K562 (cell line): ENCODE measurements around the gene SRMS. TPM values are rescaled to one million over a fixed set of nuclear protein-coding genes. Genes with fewer than 3 reads are reported as not detected.

Experiments
- ATAC-seq: fragments of 200-7000 bp; cut with Tn5 transposase; 3 replicates; pipeline ENCODE4 v1.9.1; 2020; ENCODE audit warnings: moderate library complexity
- BruUV-seq: library from RNA; stranded (reverse); fragments of 400-500 nt; replicated peaks from 2 replicates; lab custom pipeline; 2021; lab: Mats Ljungman, UMichigan
- CTCF ChIA-PET: fragments of 300-600 bp; formaldehyde crosslinking; extraction: SDS; loops from one replicate; lab custom pipeline; 2021; ENCODE audit warnings: low intra/inter-chr PET ratio; lab: Yijun Ruan, JAX
- POLR2A ChIA-PET: fragments of 300-600, 350-650 bp; sonication (Branson Sonifier 250); formaldehyde crosslinking; extraction: SDS; loops from one replicate; lab custom pipeline; 2021; ENCODE audit warnings: antibody characterized with exemption, inconsistent platforms; lab: Yijun Ruan, JAX
- DNase-seq, 4 experiments: peaks; one replicate each; pipeline versions ENCODE4 v3.0.0 to v3.0.0-alpha.2; 2011 to 2018; ENCODE audit warnings: low spot score in 3 of 4, mixed read lengths in 3 of 4; ENCODE audit errors: extremely low read depth in 1 of 4
- FAIRE-seq: peaks from 2 replicates; lab custom pipeline; 2011; peaks lifted over from hg19 to GRCh38; lab: Jason Lieb, UNC
- H2AFZ ChIP-seq: 2 replicates; pipeline ENCODE4 v1.6.0; 2011; ENCODE audit warnings: low read depth, low read length, control low read depth, inconsistent platforms
- H3K27ac ChIP-seq: fragments of 200-600 bp; 3 replicates; pipeline ENCODE4 v1.8.0; 2011; ENCODE audit warnings: low read depth, mild to moderate bottlenecking, control low read depth, inconsistent platforms, low read length, moderate library complexity, mixed read lengths; ENCODE audit errors: extremely low read depth
- H3K27me3 ChIP-seq, 2 experiments: fragments of 300-600 bp in 1 of 2; 2 replicates in 1 of 2; 3 replicates in 1 of 2; pipeline versions ENCODE4 v1.6.0 to v1.8.0; 2011; ENCODE audit warnings: inconsistent platforms in 2 of 2, low read length in 2 of 2, mild to moderate bottlenecking in 1 of 2, mixed read lengths in 1 of 2, moderate library complexity in 1 of 2; ENCODE audit not compliant: control insufficient read depth in 2 of 2, insufficient read depth in 2 of 2
- H3K36me3 ChIP-seq: fragments of 300-600 bp; 3 replicates; pipeline ENCODE4 v1.8.0; 2011; ENCODE audit warnings: mild to moderate bottlenecking, low read length, inconsistent platforms; ENCODE audit not compliant: control insufficient read depth, insufficient read depth
- H3K4me1 ChIP-seq, 2 experiments: fragments of 200-600 bp in 1 of 2; replicated peaks in 1 of 2; 2 replicates in 1 of 2; 3 replicates in 1 of 2; pipeline versions ENCODE4 v1.5.1 to v1.8.0; 2011; ENCODE audit warnings: inconsistent platforms in 2 of 2, low read length in 2 of 2, mild to moderate bottlenecking in 1 of 2, mixed read lengths in 1 of 2, moderate library complexity in 1 of 2; ENCODE audit not compliant: control insufficient read depth in 2 of 2, insufficient read depth in 2 of 2
- H3K4me2 ChIP-seq: 2 replicates; pipeline ENCODE4 v1.6.1; 2011; ENCODE audit warnings: low read length, control low read depth, inconsistent platforms, mixed read lengths; ENCODE audit not compliant: insufficient read depth
- H3K4me3 ChIP-seq: fragments of 200-600 bp; sonication (generic), shearing (Covaris generic); 2 replicates; pipeline ENCODE4 v1.5.1; 2016; ENCODE audit warnings: control low read depth, inconsistent platforms
- H3K79me2 ChIP-seq: fragments of 200-600 bp; 3 replicates; pipeline ENCODE4 v1.8.0; 2011; ENCODE audit warnings: low read length, inconsistent platforms; ENCODE audit not compliant: control insufficient read depth, insufficient read depth
- H3K9ac ChIP-seq, 2 experiments: 2 replicates each; pipeline versions ENCODE4 v1.6.0 to v1.6.1; 2011; ENCODE audit warnings: low read depth in 2 of 2, low read length in 2 of 2, control low read depth in 1 of 2, inconsistent platforms in 1 of 2, mild to moderate bottlenecking in 1 of 2, mixed read lengths in 1 of 2; ENCODE audit not compliant: insufficient read depth in 1 of 2
- H3K9me1 ChIP-seq: one replicate; pipeline ENCODE4 v1.6.0; 2011; ENCODE audit warnings: inconsistent platforms, mild to moderate bottlenecking, low read length, moderate library complexity; ENCODE audit not compliant: control insufficient read depth, insufficient read depth
- H3K9me3 ChIP-seq: replicated peaks from 2 replicates; pipeline ENCODE4 v1.5.1; 2011; ENCODE audit warnings: low read depth, low read length, inconsistent platforms; ENCODE audit not compliant: control insufficient read depth, insufficient read depth
- H4K20me1 ChIP-seq: replicated peaks from 2 replicates; pipeline ENCODE4 v1.6.1; 2011; ENCODE audit warnings: low read length, inconsistent platforms, mixed read lengths; ENCODE audit not compliant: control insufficient read depth, insufficient read depth
- ATF7 ChIP-seq: fragments of 450-650 bp; IDR thresholded peaks from 2 replicates; pipeline ENCODE4 v1.7.1; 2014; ENCODE audit warnings: mild to moderate bottlenecking, moderate library complexity
- RBM34 ChIP-seq: fragments of 200-400 bp; formaldehyde crosslinking; IDR thresholded peaks from 2 replicates; pipeline ENCODE4 v1.6.1; 2018; ENCODE audit warnings: low read length, borderline replicate concordance; ENCODE audit not compliant: insufficient read depth
- STAT5A ChIP-seq: IDR thresholded peaks from 2 replicates; pipeline ENCODE4 v1.6.1; 2012; ENCODE audit warnings: low read length, inconsistent platforms, borderline replicate concordance
- ZBTB5 ChIP-seq: fragments of 450-650 bp; IDR thresholded peaks from 2 replicates; pipeline ENCODE4 v1.6.1; 2017; ENCODE audit warnings: antibody characterized with exemption
- ZFP91 ChIP-seq: sonication (generic); formaldehyde crosslinking; IDR thresholded peaks from 2 replicates; pipeline ENCODE4 v1.8.0; 2022; ENCODE audit warnings: mild to moderate bottlenecking, missing genetic modification reagents
- ZNF133 ChIP-seq: fragments of 250-450 bp; sonication (Bioruptor Pico); IDR thresholded peaks from 2 replicates; pipeline ENCODE4 v1.4.0; 2020; ENCODE audit warnings: mild to moderate bottlenecking
- ZNF318 ChIP-seq, 2 experiments: fragments of 450-650 bp; IDR thresholded peaks; 2 replicates each; pipeline ENCODE4 v1.6.1; 2016; ENCODE audit warnings: mild to moderate bottlenecking in 2 of 2, borderline replicate concordance in 1 of 2, low read depth in 1 of 2, moderate library complexity in 1 of 2
- WGBS: fragments of 100-300 bp; shearing (Covaris generic); methylation state at CpG from one replicate; pipeline ENCODE4 v1.1.6; 2016; ENCODE audit warnings: low coverage, mixed read lengths; ENCODE audit not compliant: insufficient coverage; ENCODE audit errors: missing lambda C conversion rate; 5-methylcytosine and 5-hydroxymethylcytosine counted together
- in situ Hi-C: fragments of 300-500 bp; cut with MboI; formaldehyde crosslinking; loops from 4 replicates; pipeline ENCODE4 v1.15.0; 2018; ENCODE audit warnings: inconsistent platforms, mixed read lengths
- intact Hi-C: fragments of 100-400 bp; cut with micrococcal nuclease; formaldehyde crosslinking; loops from 2 replicates; pipeline ENCODE4 v1.14.2; 2022
- polyA plus RNA-seq, 8 experiments: library from polyadenylated mRNA; depleted of rRNA in 4 of 8; stranded (reverse) in 5 of 8; unstranded in 3 of 8; fragments of >200 nt; fragmentation: Nextera tagmentation in 2 of 8; fragmentation: Illumina TruSeq in 1 of 8; extraction: Ambion mirVana in 2 of 8; extraction: Trizol in 1 of 8; gene quantifications; 2 replicates each; pipeline versions ENCODE4 v1.2.1 to v1.2.3, GENCODE V29; 2011 to 2014; ENCODE audit warnings: inconsistent platforms in 1 of 8, missing spikeins in 1 of 8
- total RNA-seq, 7 experiments: library from RNA; depleted of rRNA in 6 of 7; stranded (reverse); fragments of >200 nt in 6 of 7; fragmentation: Illumina TruSeq in 2 of 7; extraction: Trizol in 2 of 7; gene quantifications; 2 replicates each; pipeline versions ENCODE4 v1.2.1 to v1.2.3, GENCODE V29; 2011 to 2021; ENCODE audit warnings: low replicate concordance in 1 of 7

Gene SRMS
- total and polyA plus RNA-seq, 9 of the 15 experiments (the other 6 are each of a cell fraction or from before 2014, with no cell fraction given) = 0.07 TPM; not detected in 8

GRCh38 chr20:63507083-63507743, 40.3 kb downstream of the SRMS start:
- ChIA-PET POLR2A (interaction anchor here (0.7 to 3.1 kb wide), 4 partner anchors 11 to 156 kb away, joined by 3 to 9 read pairs (median 6); partner anchors contain the start of gene PPDPF), CTCF (interaction anchor here (0.6 kb wide), 1 partner anchor 297 kb away, joined by 3 read pairs; no protein-coding TSS in a partner anchor)
- in situ Hi-C loops = no loop called here
- ATAC-seq (no peak), FAIRE-seq (no peak), DNase-seq (no peak)
- no peaks in the 10 kb centered on the region for H3K9me1 ChIP-seq
- no peak overlapping the region for H3K4me2 ChIP-seq
- peak overlapping the region in 1 of 2 experiments; percentile 17; a peak in 2 of 4 replicates for H3K9ac ChIP-seq
- H3K9me3 ChIP-seq = peaks cover 6% of the 10 kb centered on the region
- WGBS = 12% methylated on average over 28 of the region's 30 CpGs
- no peak overlapping the region for H2AFZ ChIP-seq
- H3K4me3 ChIP-seq = no peak overlapping the region
- H3K36me3 ChIP-seq = no peaks in the 10 kb centered on the region
- H3K27ac ChIP-seq = no peak overlapping the region
- intact Hi-C loops = no loop called here
- peaks cover 0 to 25% of the 10 kb centered on the region in 2 experiments; a peak in 4 of 5 replicates for H3K4me1 ChIP-seq
- H3K27me3 ChIP-seq = peaks cover 25 to 47% of the 10 kb centered on the region in 2 experiments
- H3K79me2 ChIP-seq = no peaks in the 10 kb centered on the region
- no peaks in the 10 kb centered on the region for H4K20me1 ChIP-seq
- no TSS peak for BruUV-seq
- TF ChIP-seq ZNF318 (IDR thresholded peaks at IDR 0.05; ENCODE audit: borderline replicate concordance in 1 of 2, low read depth in 1 of 2) (no peak), ZBTB5 (no peak), RBM34 (no peak), ATF7 (peak; percentile 27; the same call in 1 of the 2 replicates), STAT5A (peak; percentile 24; the same call in 1 of the 2 replicates), ZFP91 (CRISPR knock-in tag) (no peak), ZNF133 (CRISPR knock-in tag) (no peak)
